ENCODE results near the gene ABHD14A. TPM values are rescaled to one million over a fixed set of nuclear protein-coding genes. Genes with fewer than 3 reads are reported as not detected.

The ABHD14A gene
- total and polyA plus RNA-seq, 2 of the 13 experiments (the other 11 are each of a cell fraction or from before 2014, with no cell fraction given) = 29.5 to 46.9 TPM

DNA sequence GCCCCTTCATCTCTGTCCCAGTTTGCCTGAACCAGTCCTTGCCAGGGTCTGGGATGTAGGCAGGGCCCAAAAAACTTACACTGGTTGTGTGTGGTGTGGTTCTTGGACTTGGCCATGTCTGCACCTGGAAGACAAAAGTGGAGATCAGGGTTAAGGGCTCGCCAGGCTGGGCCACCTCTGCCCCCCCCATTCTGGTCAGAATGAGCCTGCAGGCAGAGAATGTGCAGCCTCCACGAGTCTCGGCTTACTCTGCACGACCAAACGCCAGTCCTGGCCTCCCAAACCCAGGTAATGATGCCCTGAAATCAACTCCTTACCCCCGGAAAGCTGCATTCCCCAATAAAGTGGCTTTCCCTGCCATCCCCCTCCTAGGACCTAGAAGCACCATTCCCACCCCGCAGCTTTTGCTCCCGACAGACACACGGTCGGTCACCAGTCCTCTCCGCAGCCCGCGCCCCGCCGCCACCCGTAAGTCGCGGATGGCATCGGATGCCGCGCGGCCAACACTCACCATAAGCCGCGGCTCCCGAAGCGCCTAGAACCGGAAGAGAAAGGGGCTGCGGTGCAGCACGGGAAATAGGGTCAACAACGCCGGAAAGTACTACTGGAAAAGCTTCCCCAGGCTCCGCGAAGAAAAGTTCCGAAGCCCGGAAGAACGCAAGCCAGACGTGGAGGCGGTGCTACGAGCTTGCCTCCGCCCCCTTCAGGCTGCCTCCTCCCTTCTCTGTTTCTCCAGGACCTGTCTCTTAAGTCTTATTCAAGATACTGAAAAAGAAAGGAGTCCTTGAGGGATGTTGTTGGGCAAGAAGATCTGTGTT is 20.7 kb downstream of the ABHD14A start, which contains the start of gene RPL29 (continued):
- TF ChIP-seq FUBP1 (CRISPR knock-in tag; IDR thresholded peaks at IDR 0.05; ENCODE audit: borderline replicate concordance) = no peak
- TF ChIP-seq ZNF761 (CRISPR knock-in tag; conservative IDR thresholded peaks at IDR 0.05) = peak; percentile 91
- TF ChIP-seq, protein P1, sequence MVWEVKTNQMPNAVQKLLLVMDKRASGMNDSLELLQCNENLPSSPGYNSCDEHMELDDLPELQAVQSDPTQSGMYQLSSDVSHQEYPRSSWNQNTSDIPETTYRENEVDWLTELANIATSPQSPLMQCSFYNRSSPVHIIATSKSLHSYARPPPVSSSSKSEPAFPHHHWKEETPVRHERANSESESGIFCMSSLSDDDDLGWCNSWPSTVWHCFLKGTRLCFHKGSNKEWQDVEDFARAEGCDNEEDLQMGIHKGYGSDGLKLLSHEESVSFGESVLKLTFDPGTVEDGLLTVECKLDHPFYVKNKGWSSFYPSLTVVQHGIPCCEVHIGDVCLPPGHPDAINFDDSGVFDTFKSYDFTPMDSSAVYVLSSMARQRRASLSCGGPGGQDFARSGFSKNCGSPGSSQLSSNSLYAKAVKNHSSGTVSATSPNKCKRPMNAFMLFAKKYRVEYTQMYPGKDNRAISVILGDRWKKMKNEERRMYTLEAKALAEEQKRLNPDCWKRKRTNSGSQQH (CRISPR knock-in tag; IDR thresholded peaks at IDR 0.05; ENCODE audit: low read depth) = peak; percentile 48; the same call in 1 of the 2 replicates
- TF ChIP-seq FOXJ3 (CRISPR knock-in tag; IDR thresholded peaks at IDR 0.05; ENCODE audit: borderline replicate concordance) = peak; percentile 66; the same call in 1 of the 2 replicates
- TF ChIP-seq ZNF530 (CRISPR knock-in tag; IDR thresholded peaks at IDR 0.05; ENCODE audit: low read depth) = no peak
- no peak for TF ChIP-seq THYN1 (CRISPR knock-in tag; IDR thresholded peaks at IDR 0.05; ENCODE audit: borderline replicate concordance, low read depth)
- no peak for TF ChIP-seq ZNF460 (CRISPR knock-in tag; IDR thresholded peaks at IDR 0.05; ENCODE audit: borderline replicate concordance)
- peak; percentile 80; the same call in 1 of the 2 replicates for TF ChIP-seq SMYD3 (CRISPR knock-in tag; IDR thresholded peaks at IDR 0.05)
- TF ChIP-seq ZNF652 (CRISPR knock-in tag; IDR thresholded peaks at IDR 0.05; ENCODE audit: borderline replicate concordance, low read depth) = no peak
- TF ChIP-seq ZNF225 (CRISPR knock-in tag; IDR thresholded peaks at IDR 0.05) = peak; percentile 56; the same call in 1 of the 2 replicates
- TF ChIP-seq ZNF580 (CRISPR knock-in tag; IDR thresholded peaks at IDR 0.05; ENCODE audit: borderline replicate concordance, low read depth) = peak; percentile 70; the same call in 1 of the 2 replicates
- TF ChIP-seq, protein P2, sequence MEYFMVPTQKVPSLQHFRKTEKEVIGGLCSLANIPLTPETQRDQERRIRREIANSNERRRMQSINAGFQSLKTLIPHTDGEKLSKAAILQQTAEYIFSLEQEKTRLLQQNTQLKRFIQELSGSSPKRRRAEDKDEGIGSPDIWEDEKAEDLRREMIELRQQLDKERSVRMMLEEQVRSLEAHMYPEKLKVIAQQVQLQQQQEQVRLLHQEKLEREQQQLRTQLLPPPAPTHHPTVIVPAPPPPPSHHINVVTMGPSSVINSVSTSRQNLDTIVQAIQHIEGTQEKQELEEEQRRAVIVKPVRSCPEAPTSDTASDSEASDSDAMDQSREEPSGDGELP (IDR thresholded peaks at IDR 0.05; ENCODE audit: borderline replicate concordance, low read depth) = no peak
- TF ChIP-seq CBFB (CRISPR knock-in tag; IDR thresholded peaks at IDR 0.05) = peak; percentile 92
- TF ChIP-seq HOXD1 (CRISPR knock-in tag; IDR thresholded peaks at IDR 0.05) = no peak; the same call in none of the 2 replicates
- TF ChIP-seq REL (CRISPR knock-in tag; conservative IDR thresholded peaks at IDR 0.05) = peak; percentile 37; the same call in 1 of the 2 replicates
- TF ChIP-seq ONECUT2 (CRISPR knock-in tag; IDR thresholded peaks at IDR 0.05) = no peak
- TF ChIP-seq RBM22 (optimal IDR thresholded peaks at IDR 0.05; ENCODE audit: low read length) = peak; percentile 74
- TF ChIP-seq RBM39 (IDR thresholded peaks at IDR 0.05; ENCODE audit: low read depth, low read length, poor library complexity, severe bottlenecking) = peak; percentile 75
- peak; percentile 66; the same call in 1 of the 2 replicates for TF ChIP-seq TGIF2 (CRISPR knock-in tag; IDR thresholded peaks at IDR 0.05)
- peak; percentile 88; the same call in 1 of the 2 replicates for TF ChIP-seq TSC22D2 (CRISPR knock-in tag; IDR thresholded peaks at IDR 0.05; ENCODE audit: borderline replicate concordance)
- TF ChIP-seq ZBTB38 (CRISPR knock-in tag; IDR thresholded peaks at IDR 0.05) = peak; percentile 76
- TF ChIP-seq ZIK1 (CRISPR knock-in tag; IDR thresholded peaks at IDR 0.05; ENCODE audit: borderline replicate concordance, low read depth) = no peak
- TF ChIP-seq ZNF703 (CRISPR knock-in tag; IDR thresholded peaks at IDR 0.05; ENCODE audit: borderline replicate concordance) = peak; percentile 49; the same call in 1 of the 2 replicates
- no peak for TF ChIP-seq CREBL2 (CRISPR knock-in tag; IDR thresholded peaks at IDR 0.05; ENCODE audit: borderline replicate concordance)
- TF ChIP-seq ETV6 (CRISPR knock-in tag; conservative IDR thresholded peaks at IDR 0.05) = 0 out of 2 replicates have a peak, but pooled peaks have one; percentile 59

Data from HepG2 (cell line).